ENCODE data around the gene OR5B21.

Gene OR5B21

GRCh38 chr11:58465690-58466089, 42.2 kb downstream of the OR5B21 start:
- H3K4me3 Mint-ChIP-seq: no peak overlapping the region
- no peak overlapping the region for H3K27ac Mint-ChIP-seq
- no peak for DNase-seq
- H3K27me3 Mint-ChIP-seq (ENCODE audit: low read depth, poor library complexity): peaks cover 3% of the 10 kb centered on the region
- H3K9me3 Mint-ChIP-seq: peaks cover 5% of the 10 kb centered on the region
- no peaks in the 10 kb centered on the region for H3K4me1 Mint-ChIP-seq
- TF ChIP-seq, protein P1, sequence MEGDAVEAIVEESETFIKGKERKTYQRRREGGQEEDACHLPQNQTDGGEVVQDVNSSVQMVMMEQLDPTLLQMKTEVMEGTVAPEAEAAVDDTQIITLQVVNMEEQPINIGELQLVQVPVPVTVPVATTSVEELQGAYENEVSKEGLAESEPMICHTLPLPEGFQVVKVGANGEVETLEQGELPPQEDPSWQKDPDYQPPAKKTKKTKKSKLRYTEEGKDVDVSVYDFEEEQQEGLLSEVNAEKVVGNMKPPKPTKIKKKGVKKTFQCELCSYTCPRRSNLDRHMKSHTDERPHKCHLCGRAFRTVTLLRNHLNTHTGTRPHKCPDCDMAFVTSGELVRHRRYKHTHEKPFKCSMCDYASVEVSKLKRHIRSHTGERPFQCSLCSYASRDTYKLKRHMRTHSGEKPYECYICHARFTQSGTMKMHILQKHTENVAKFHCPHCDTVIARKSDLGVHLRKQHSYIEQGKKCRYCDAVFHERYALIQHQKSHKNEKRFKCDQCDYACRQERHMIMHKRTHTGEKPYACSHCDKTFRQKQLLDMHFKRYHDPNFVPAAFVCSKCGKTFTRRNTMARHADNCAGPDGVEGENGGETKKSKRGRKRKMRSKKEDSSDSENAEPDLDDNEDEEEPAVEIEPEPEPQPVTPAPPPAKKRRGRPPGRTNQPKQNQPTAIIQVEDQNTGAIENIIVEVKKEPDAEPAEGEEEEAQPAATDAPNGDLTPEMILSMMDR (IDR thresholded peaks at IDR 0.05): no peak
- no peaks in the 10 kb centered on the region for H3K36me3 Mint-ChIP-seq (ENCODE audit: low read depth)

All from nephron progenitor cell (in vitro differentiated cells).